ENCODE results near the gene DIAPH1. TPM values are rescaled to one million over a fixed set of nuclear protein-coding genes. Genes with fewer than 3 reads are reported as not detected.
A peak's percentile ranks its signal among the peaks of the same experiment; 100 is the strongest.

DIAPH1 gene
- total and polyA plus RNA-seq, 11 donors, result 29.9 to 137 (median 61.5) TPM

- H3K36me3 ChIP-seq, result peaks cover 0 to 23% (median 8%) of the 10 kb centered on the region in 9 donors
- peak in 3 of 5 donors; percentile 31 to 71 (median 41) for DNase-seq
- intact Hi-C loops (cut with DNase I), result no loop called here
- TF ChIP-seq POLR2A (IDR thresholded peaks at IDR 0.05) (no peak), CTCF (IDR thresholded peaks at IDR 0.05) (no peak)
- no peaks in the 10 kb centered on the region for H3K9me3 ChIP-seq
- WGBS, 4 donors, result 1 to 4% (median 2%) methylated on average over 14 to 63 of the region's 63 CpGs
- H3K27ac ChIP-seq, result peak overlapping the region in 8 of 12 donors; percentile 57 to 85 (median 76)
- peak; percentile 3 to 21 (median 14) for ATAC-seq
- H3K27me3 ChIP-seq, result no peaks in the 10 kb centered on the region
- H3K4me3 ChIP-seq, result peak overlapping the region; percentile 45 to 97 (median 78)
- H3K4me1 ChIP-seq, result peaks cover 3 to 49% (median 24%) of the 10 kb centered on the region in 12 donors
Measured at GRCh38 chr5:141637123-141637766, 18.4 kb upstream of the DIAPH1 start.

- 0 to 1% (median 0%) methylated on average over 27 to 55 of the region's 55 CpGs for WGBS, 4 donors
- H3K4me1 ChIP-seq, result peaks cover 3 to 49% (median 24%) of the 10 kb centered on the region in 12 donors
- no peaks in the 10 kb centered on the region for H3K27me3 ChIP-seq
- DNase-seq (peak; percentile 94 to 97 (median 95)), ATAC-seq (peak; percentile 91 to 98 (median 97))
- H3K36me3 ChIP-seq, result peaks cover 0 to 27% (median 8%) of the 10 kb centered on the region in 9 donors
- peak; percentile 63 to 97 for TF ChIP-seq POLR2A (IDR thresholded peaks at IDR 0.05)
- no peak for TF ChIP-seq CTCF (IDR thresholded peaks at IDR 0.05)
- H3K4me3 ChIP-seq, result peak within 1 kb of the TSS; percentile 45 to 97 (median 78)
- H3K9me3 ChIP-seq, result no peaks in the 10 kb centered on the region
- intact Hi-C loops (cut with DNase I), result no loop called here
- peak within 1 kb of the TSS in 11 of 12 donors; percentile 57 to 85 (median 73) for H3K27ac ChIP-seq
Measured at GRCh38 chr5:141636413-141637122, 17.8 kb upstream of the DIAPH1 start, which contains the start of the genes HDAC3 and RELL2. Gene HDAC3 (minus strand): TSS chr5:141636849. CDS start chr5:141636790, 59 bp downstream. Gene RELL2 (plus strand): TSS chr5:141636997. CDS start chr5:141638226, 1,229 bp downstream.

GRCh38 chr5:141636106-141636412 lies 17.3 kb upstream of the DIAPH1 start:
- H3K4me1 ChIP-seq, result peaks cover 3 to 49% (median 24%) of the 10 kb centered on the region in 12 donors
- 7 to 25% (median 9%) methylated on average over 2 to 4 of the region's 4 CpGs for WGBS, 4 donors
- H3K36me3 ChIP-seq, result peaks cover 0 to 32% (median 8%) of the 10 kb centered on the region in 9 donors
- no peaks in the 10 kb centered on the region for H3K27me3 ChIP-seq
- no peak for TF ChIP-seq CTCF (IDR thresholded peaks at IDR 0.05)
- TF ChIP-seq POLR2A (IDR thresholded peaks at IDR 0.05), result no peak
- H3K9me3 ChIP-seq, result no peaks in the 10 kb centered on the region
- intact Hi-C loops (cut with DNase I), result no loop called here
- peak overlapping the region in 11 of 12 donors; percentile 57 to 85 (median 73) for H3K27ac ChIP-seq
- DNase-seq (no peak), ATAC-seq (no peak)
- peak overlapping the region; percentile 45 to 97 (median 78) for H3K4me3 ChIP-seq

- intact Hi-C loops (cut with DNase I), result no loop called here
- H3K27ac ChIP-seq, result peak overlapping the region in 2 of 12 donors; percentile 69 to 71
- 70 to 77% (median 72%) methylated on average over 7 of the region's 7 CpGs for WGBS, 4 donors
Measured at GRCh38 chr5:141635646-141636045, 16.8 kb upstream of the DIAPH1 start.

More at GRCh38 chr5:141635646-141636045, 16.8 kb upstream of the DIAPH1 start:
- no peak for TF ChIP-seq CTCF (IDR thresholded peaks at IDR 0.05)
- TF ChIP-seq POLR2A (IDR thresholded peaks at IDR 0.05), result no peak
- Histone ChIP-seq H3K4me1 (peaks cover 3 to 49% (median 24%) of the 10 kb centered on the region in 12 donors), H3K4me3 (peak overlapping the region; percentile 45 to 97 (median 78)), H3K9me3 (no peaks in the 10 kb centered on the region), H3K27me3 (no peaks in the 10 kb centered on the region), H3K36me3 (peaks cover 0 to 36% (median 8%) of the 10 kb centered on the region in 9 donors)
- DNase-seq, result no peak
- no peak for ATAC-seq
